Stimulated activated CD8-positive, alpha-beta memory T cell treated with anti-CD3 and anti-CD28 coated beads, Interleukin-15, amount 100 ng/mL, for 4 hours (primary cell): ENCODE results near the gene HES3.

ENCODE experiments used
- DNase-seq, 2 donors: peaks; one replicate each; pipeline ENCODE4 v3.0.0-alpha.2; 2020; ENCODE audit warnings: low read depth in 2 of 2

HES3 gene

DNA sequence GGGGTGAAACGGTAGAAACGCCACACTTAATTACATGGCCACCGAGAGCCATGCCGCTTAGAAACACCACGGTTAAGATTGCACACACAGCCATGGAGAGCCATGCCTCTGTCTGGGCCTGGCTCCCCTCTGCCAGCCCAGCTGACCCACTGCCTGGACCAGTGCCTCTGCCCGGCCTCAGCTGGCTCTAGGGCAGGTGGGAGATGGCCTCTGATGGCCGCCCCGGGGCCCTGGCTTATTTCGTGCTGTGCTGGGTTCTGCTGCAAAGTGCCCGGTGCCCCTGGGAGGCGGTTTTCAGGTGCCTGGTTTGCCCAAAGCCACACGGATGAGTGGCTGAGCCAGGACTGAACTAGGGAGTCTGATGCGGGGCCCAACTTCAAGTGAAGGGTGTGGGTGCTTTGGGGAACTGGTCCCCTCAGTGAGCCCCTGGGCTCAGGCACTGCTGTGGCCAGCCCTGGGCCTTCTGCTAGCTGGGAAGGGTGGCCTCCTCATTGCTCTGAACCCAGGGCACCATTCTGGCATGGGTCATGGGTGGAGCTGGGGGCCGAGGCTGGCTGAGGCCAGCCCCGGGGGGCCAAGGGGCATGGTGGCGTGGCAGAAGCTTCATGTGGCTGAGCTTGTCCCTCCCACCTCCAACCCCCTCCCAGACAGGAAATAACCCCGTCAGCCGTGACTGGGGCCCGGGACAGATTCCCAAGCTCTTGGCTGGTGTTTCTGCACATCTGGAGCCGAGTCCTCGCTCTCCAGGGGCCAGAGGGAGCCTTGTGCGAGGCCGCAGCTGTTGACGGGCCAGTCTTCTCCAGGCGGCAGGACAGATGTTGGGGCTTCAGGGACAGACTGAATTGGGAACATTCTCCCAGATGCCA is 18.8 kb downstream of the HES3 start:
- DNase-seq = no peak

DNA sequence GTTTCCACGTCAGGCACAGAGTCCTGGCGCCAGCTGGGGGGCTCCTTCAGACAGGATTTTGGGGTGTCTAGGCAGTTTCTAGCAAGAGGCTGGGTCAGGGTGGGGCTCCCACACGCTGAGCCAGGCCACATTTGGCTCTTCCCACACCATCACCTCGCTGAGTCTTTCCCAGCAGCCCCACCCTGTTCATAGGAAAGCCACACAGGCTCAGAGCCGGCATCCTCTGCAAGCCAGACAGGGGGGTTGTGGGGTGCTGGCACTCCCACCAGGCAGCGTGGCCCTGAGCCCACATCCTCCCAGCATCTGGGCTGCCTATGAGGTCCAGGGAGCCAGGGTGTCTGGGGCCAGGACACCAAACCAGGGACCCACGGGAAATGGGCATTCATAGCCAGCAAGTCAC is 19.7 kb downstream of the HES3 start:
- no peak for DNase-seq

DNA sequence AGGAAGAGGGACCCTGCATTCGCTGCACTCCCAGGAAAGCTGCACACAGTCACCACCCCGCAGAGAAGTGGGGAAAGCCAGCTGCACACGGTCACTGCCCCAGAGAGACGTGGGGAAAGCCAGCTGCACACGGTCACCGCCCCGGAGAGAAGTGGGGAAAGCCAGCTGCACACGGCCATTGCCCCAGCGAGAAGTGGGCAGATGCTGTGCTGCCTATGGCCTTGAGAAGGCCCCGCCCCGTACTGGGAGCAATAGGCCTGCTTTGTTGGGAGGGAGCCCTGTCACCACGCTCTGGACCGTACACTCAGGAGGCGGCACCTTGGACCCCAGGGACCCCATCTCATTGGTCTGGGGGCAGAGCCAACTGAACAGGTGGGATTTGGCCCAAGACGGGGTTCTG is 21.2 kb downstream of the HES3 start:
- DNase-seq = no peak

GRCh38 chr1:6266641-6267040 is 22.7 kb downstream of the HES3 start:
- no peak for DNase-seq

DNA sequence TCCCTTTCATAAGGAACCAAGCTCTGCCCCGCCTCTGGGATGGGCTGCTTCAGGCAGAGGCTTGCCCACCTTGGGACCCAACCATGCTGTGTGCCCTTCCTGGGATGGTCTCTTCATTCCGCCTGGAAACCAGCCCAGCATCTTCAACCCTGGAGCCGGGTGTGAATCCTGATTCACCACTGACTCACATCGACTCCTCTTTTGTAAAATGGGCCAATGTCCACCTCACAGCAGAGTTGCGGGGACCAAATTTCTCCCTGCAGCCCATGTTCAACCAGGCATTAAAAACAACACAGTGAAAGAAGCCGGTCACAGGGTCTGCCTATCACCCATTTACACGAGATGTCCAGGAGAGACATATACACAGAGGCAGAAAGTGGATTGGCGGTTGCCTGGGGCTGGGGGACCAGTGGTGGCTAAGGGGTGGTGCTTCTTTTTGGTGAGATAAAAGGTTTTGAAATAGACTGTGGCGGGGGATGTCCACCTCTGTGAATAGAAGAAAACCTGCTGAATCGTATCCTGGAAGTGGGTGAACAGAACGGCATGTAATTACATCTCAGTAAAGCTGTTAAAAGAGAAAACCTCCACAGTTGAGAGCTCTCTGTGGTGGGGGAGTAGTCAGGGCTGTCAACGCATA is 23.8 kb downstream of the HES3 start:
- DNase-seq = no peak

GRCh38 chr1:6268415-6268814 is 24.4 kb downstream of the HES3 start:
- no peak for DNase-seq

GRCh38 chr1:6269296-6269695 is 25.3 kb downstream of the HES3 start:
- DNase-seq = no peak

DNA sequence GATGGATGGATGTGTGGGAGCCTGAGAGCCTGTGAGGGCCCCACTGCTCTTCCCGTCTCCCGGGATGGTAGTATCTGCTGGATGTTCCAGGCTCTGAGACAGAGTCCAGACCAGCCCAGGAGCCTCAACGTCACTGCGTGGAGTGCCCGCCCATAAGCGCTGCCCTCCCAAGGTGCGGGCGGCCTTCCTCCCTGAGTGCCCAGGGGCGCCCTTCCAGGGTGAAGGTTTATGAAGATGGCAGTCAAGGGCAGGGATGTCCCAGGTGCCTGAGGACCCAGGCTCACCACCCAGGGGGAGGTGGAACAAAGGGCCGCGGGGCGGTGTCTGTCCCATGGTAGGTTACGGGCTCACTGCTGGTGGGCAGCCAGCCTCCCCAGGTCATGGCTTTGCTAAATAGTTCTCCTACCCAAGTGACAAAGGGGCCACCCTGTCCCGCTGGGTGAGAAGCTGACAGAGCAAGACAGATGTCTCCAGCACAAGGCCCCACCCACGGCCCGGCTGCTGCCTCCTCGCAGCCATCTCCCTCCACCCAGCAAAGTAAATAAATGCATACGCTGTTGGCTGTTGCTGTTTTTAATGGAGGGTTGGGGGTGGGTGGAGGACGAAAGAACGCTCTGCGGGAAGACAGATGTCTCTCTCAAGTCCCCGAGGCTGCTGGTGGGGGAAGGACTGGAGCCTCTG is 25.9 kb downstream of the HES3 start:
- no peak for DNase-seq

- DNase-seq = no peak
These were observed 26.4 kb downstream of the HES3 start for GRCh38 chr1:6270401-6270800.

DNA sequence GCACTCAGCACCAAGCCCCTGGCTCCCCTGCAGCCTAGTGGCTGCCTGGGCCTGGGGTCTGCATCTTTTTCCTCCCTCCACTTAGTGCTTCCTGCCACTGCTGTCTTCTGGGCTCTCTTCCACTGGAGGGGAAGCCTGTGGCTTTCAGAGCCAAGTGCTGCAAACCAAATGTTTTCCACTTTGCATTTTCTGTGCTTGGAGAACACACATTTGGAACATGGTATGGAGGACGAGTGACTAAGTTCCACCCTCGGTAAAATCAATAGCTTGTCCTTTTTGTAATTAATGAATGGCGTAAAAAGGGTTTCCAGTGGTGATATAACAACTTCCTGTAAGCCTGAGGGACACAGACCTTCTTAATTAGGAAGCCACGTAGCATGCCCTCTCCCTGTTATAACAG is 27.0 kb downstream of the HES3 start:
- no peak for DNase-seq

- no peak for DNase-seq
These were observed 27.6 kb downstream of the HES3 start for GRCh38 chr1:6271554-6271953.

- DNase-seq = no peak
These were observed 28.5 kb downstream of the HES3 start for GRCh38 chr1:6272452-6272851.

DNA sequence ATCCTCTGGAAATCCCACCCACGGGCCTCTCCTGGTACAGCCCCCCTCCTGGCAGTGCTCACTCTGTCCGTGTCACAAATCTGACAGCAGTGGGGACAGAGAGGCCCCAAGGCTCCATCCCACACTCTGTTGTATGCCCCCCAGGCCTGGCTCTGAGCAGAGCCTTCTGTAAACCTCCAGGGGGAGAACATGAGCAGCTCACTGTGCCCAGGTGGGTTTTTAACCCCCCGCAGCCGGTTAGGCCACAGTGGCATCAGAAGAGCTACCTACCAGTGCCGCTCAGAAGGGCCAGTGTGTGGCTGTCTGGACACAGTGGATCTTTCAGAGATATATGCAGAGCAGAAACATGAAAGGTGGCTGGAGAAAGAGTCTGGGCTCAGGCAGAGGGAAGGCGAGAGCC is 28.9 kb downstream of the HES3 start:
- no peak for DNase-seq

GRCh38 chr1:6273380-6273891 is 29.5 kb downstream of the HES3 start:
- DNase-seq = no peak

DNA sequence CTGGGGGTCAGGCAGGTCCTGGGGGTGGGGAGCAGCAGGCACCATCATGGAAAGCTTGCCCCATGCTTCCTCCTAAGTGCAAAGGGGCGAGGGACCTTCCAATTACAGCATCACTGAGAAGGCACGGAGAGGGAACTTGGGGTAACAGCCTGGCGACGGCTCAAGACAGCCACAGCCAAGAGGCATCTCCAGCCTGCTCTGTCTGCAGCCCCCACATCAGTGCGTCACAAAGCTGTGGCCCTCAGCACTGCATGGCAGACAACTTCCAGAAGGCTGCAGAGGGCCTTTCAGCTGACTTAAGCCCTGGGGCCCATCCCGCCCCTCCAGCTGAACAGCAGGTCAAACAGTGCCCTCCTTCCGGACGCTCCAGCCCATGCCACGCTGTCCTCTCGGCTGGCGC is 30.1 kb downstream of the HES3 start:
- DNase-seq = no peak

- no peak for DNase-seq
These were observed 30.7 kb downstream of the HES3 start for GRCh38 chr1:6274622-6275139.

DNA sequence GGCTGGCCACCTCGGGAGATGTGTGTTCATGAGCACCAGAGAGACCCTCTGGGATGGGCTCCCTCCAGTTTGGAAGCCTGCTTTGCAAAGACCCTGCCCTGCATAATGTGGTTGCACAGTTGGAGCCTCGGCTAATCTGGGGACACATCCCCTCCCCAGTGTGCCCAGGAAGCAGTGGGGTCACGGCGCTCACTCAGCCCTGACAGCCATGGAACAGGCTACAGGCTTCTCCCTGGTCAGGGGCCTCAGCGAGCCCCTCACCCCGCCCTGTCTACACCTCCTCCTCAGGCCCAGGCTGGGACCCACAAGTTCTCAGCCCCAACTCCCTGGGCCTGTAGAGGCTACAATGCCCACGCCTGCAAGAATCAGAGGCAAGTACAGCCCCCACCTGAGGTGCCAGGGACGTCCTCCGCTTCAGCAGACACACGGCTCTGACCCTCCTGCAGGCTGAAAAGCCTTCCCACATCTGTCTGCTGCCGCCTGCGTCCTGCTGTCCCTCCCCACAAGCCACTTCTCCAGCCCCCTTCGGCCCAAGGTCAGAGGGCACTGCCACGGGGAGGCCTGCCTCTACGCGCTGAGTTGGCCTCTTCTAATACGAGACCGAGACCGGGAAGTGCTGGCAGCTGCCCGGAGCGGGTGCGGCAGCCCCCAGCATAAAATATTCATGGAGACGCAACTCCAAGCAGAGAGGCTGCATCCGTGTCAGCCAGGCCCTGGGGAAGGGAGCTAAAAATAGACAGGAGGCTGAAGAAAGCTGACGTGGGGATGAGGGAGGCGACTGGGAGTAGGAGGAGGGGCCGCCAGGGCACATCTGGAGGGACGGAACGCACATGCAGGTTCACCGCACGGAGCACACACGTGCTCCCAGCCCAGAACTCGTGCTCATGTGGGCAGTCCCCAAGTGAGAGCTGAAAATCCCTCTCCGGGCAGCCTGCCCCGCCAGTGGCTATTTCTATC is 32.1 kb downstream of the HES3 start:
- no peak for DNase-seq

DNA sequence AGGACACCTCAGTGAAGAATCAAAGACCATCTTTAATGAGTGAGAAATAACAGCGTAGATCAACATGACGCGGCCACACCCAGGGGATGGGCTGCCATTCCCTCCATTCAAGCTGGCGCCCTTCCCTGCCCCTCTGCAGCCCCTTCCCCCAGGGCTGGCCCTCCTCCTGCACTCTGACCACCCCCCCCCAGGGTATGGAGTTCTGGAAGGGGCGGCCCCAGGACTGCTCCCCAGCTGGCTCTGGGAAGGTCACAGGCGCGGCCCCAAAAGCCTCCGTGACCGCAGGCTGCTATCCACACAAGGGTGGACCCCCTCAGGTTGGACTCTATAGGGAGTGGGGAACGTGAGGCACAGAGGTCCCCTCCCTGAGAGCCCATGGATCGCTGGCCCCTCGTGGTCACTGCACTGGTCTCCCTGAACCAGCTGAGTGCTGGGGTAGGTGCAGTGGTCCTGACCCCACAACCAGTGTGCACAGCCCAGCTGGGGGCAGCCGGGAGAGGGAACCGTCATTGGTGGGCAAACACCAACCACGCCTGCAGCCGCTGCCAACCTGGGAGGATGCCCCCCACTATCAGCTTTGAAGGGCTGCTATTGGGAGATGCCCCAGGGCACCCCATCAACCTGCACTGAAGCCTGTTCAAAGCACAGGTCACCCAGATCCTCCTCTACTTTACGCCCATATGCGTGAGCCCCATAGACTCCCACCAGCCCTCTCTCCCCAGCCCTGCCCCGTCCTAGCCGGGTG is 33.0 kb downstream of the HES3 start:
- DNase-seq = no peak

DNA sequence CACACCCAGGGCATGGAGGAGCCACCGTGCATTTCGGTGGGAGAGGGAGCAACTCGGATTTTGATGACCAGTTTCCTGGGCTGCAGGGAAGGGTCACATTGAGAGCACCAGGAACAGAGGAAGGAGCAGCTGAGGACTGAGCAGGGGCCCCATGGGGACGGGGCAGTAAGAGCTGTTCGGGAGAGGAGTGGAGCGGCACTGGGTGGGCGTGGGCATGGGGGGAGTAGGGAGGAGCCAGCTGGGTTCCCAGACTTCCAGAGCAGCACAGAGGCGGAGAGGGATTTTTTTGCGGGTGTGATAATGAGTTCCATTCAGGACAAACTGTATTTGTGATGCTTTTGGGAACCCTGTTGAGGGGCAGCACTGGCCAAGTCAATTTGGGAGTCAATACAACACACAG is 34.3 kb downstream of the HES3 start:
- DNase-seq = no peak

GRCh38 chr1:6279066-6279465 is 35.1 kb downstream of the HES3 start:
- no peak for DNase-seq
